Measurements from ENCODE around the gene SH3RF3. TPM values are rescaled to one million over a fixed set of nuclear protein-coding genes. Genes with fewer than 3 reads are reported as not detected.

Gene SH3RF3
- total RNA-seq, 1 experiment from 2014 or later = 4.9 TPM

DNA sequence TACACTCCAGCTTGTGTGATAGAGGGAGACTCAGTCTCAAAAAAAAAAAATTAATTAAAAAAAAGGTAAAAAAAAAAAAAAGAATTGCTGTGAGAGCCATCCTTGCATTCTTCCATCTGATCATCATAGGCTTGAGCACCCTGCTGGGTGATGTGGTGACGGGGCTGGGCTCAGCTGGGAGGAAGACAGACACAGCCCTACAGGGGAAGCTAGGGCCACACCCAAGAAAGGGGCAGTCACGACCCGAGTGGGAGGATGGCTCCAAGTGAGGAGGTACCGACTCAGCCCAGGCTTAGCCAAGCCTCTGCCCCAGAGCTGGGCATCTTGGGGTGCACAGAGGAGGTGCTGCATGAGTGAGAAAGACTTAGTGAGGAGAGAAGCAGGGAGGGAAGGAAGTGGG, 165.5 kb downstream of the SH3RF3 start:
- no peak for DNase-seq (ENCODE audit: low read depth, low spot score)
- ChIA-PET CTCF (no interaction called here), POLR2A (no interaction called here)
- intact Hi-C loops (cut with micrococcal nuclease; ENCODE audit: unreplicated experiment) (no loop called here), in situ Hi-C loops (cut with HindIII; ENCODE audit: low pct_unique_long_range_greater_than_20kb, low sequenced_read_pairs) (no loop called here)
- H3K27me3 ChIP-seq (ENCODE audit: control insufficient read depth, insufficient read depth, low read length) = no peaks in the 10 kb centered on the region; the same call in 1 of the 2 replicates
- H3K9me3 ChIP-seq (ENCODE audit: control insufficient read depth, insufficient read depth, low read depth, low read length) = no peaks in the 10 kb centered on the region
- no peak for ATAC-seq
- no peaks in the 10 kb centered on the region; the same call in 1 of the 2 replicates for H3K4me1 ChIP-seq (ENCODE audit: control insufficient read depth, insufficient read depth, low read length)
- H3K36me3 ChIP-seq (ENCODE audit: control insufficient read depth, insufficient read depth, low read length) = no peaks in the 10 kb centered on the region
- H3K27ac ChIP-seq (ENCODE audit: low read length) = no peak overlapping the region
- H3K4me3 ChIP-seq (ENCODE audit: low read depth in 2 of 2, low read length in 2 of 2) = no peak overlapping the region
- TF ChIP-seq, protein P1, sequence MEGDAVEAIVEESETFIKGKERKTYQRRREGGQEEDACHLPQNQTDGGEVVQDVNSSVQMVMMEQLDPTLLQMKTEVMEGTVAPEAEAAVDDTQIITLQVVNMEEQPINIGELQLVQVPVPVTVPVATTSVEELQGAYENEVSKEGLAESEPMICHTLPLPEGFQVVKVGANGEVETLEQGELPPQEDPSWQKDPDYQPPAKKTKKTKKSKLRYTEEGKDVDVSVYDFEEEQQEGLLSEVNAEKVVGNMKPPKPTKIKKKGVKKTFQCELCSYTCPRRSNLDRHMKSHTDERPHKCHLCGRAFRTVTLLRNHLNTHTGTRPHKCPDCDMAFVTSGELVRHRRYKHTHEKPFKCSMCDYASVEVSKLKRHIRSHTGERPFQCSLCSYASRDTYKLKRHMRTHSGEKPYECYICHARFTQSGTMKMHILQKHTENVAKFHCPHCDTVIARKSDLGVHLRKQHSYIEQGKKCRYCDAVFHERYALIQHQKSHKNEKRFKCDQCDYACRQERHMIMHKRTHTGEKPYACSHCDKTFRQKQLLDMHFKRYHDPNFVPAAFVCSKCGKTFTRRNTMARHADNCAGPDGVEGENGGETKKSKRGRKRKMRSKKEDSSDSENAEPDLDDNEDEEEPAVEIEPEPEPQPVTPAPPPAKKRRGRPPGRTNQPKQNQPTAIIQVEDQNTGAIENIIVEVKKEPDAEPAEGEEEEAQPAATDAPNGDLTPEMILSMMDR (IDR thresholded peaks at IDR 0.05) = no peak
- TF ChIP-seq POLR2AphosphoS5 (IDR thresholded peaks at IDR 0.05; ENCODE audit: low read depth, low read length) = no peak
- BruUV-seq (replicated peaks) = no TSS peak

- intact Hi-C loops (cut with micrococcal nuclease; ENCODE audit: unreplicated experiment) = no loop called here
- no peaks in the 10 kb centered on the region for H3K36me3 ChIP-seq (ENCODE audit: control insufficient read depth, insufficient read depth, low read length)
- BruUV-seq (replicated peaks) = no TSS peak
- H3K4me1 ChIP-seq (ENCODE audit: control insufficient read depth, insufficient read depth, low read length) = no peaks in the 10 kb centered on the region; the same call in 1 of the 2 replicates
- in situ Hi-C loops (cut with HindIII; ENCODE audit: low pct_unique_long_range_greater_than_20kb, low sequenced_read_pairs) = no loop called here
- no peak for ATAC-seq
- H3K27ac ChIP-seq (ENCODE audit: low read length) = no peak overlapping the region
- no peaks in the 10 kb centered on the region for H3K9me3 ChIP-seq (ENCODE audit: control insufficient read depth, insufficient read depth, low read depth, low read length)
- ChIA-PET CTCF (no interaction called here), POLR2A (no interaction called here)
- no peak for DNase-seq (ENCODE audit: low read depth, low spot score)
- TF ChIP-seq TCF7L2 (IDR thresholded peaks at IDR 0.05; ENCODE audit: low read depth, low read length) (no peak), POLR2AphosphoS5 (IDR thresholded peaks at IDR 0.05; ENCODE audit: low read depth, low read length) (no peak), REST (IDR thresholded peaks at IDR 0.05; ENCODE audit: insufficient read depth in 1 of 2, low read depth in 2 of 2, low read length in 1 of 2) (no peak), SIN3A (IDR thresholded peaks at IDR 0.05; ENCODE audit: borderline replicate concordance, insufficient read depth, low read depth, low read length) (no peak)
- TF ChIP-seq, protein P1 (IDR thresholded peaks at IDR 0.05) = no peak
- no peak overlapping the region for H3K4me3 ChIP-seq (ENCODE audit: low read depth in 2 of 2, low read length in 2 of 2)
- H3K27me3 ChIP-seq (ENCODE audit: control insufficient read depth, insufficient read depth, low read length) = no peaks in the 10 kb centered on the region; the same call in 1 of the 2 replicates
Observed at GRCh38 chr2:109295070-109295780, 166.2 kb downstream of the SH3RF3 start.

Data from Panc1 (cell line).